Activated effector memory CD4-positive, alpha-beta T cell treated with Interleukin-2 at 50 U/mL for 16 hours (primary cell): ENCODE measurements around the gene CYB561D2.

Source experiments
- DNase-seq: peaks from one replicate; pipeline ENCODE4 v3.0.0-alpha.2; 2020

Gene CYB561D2

GRCh38 chr3:50323614-50324199 is 27.0 kb upstream of the CYB561D2 start:
- no peak for DNase-seq

- peak; percentile 47 for DNase-seq
These were observed 26.1 kb upstream of the CYB561D2 start for GRCh38 chr3:50324351-50325112.

GRCh38 chr3:50325113-50325480 is 25.6 kb upstream of the CYB561D2 start:
- DNase-seq, result no peak

GRCh38 chr3:50325497-50326181 is 25.0 kb upstream of the CYB561D2 start:
- DNase-seq, result no peak

- DNase-seq, result no peak
These were observed 24.5 kb upstream of the CYB561D2 start for GRCh38 chr3:50326182-50326541.

- DNase-seq, result no peak
These were observed 23.5 kb upstream of the CYB561D2 start for GRCh38 chr3:50327129-50327528.

- peak; percentile 92 for DNase-seq
These were observed 22.5 kb upstream of the CYB561D2 start, which contains the start of gene TUSC2 for GRCh38 chr3:50327943-50328691. Gene TUSC2, minus strand, starts transcription at chr3:50328223. Its CDS starts 124 bp downstream, at chr3:50328099.

- no peak for DNase-seq
These were observed 20.3 kb upstream of the CYB561D2 start for GRCh38 chr3:50330330-50330729.

- DNase-seq, result no peak
These were observed 19.2 kb upstream of the CYB561D2 start for GRCh38 chr3:50331364-50331907.

- no peak for DNase-seq
These were observed 16.8 kb upstream of the CYB561D2 start for GRCh38 chr3:50333744-50334328.

- no peak for DNase-seq
These were observed 16.2 kb upstream of the CYB561D2 start for GRCh38 chr3:50334339-50335075.

- no peak for DNase-seq
These were observed 14.0 kb upstream of the CYB561D2 start for GRCh38 chr3:50336452-50337174.

- peak; percentile 89 for DNase-seq
These were observed 13.3 kb upstream of the CYB561D2 start for GRCh38 chr3:50337175-50337861.

GRCh38 chr3:50338965-50339364 is 11.7 kb upstream of the CYB561D2 start:
- no peak for DNase-seq

GRCh38 chr3:50339485-50340146 is 11.0 kb upstream of the CYB561D2 start:
- DNase-seq, result no peak

GRCh38 chr3:50340147-50340447 is 10.6 kb upstream of the CYB561D2 start:
- no peak for DNase-seq

- peak; percentile 55 for DNase-seq
These were observed 10.0 kb upstream of the CYB561D2 start, which contains the start of gene RASSF1 for GRCh38 chr3:50340448-50341329. Gene RASSF1, minus strand, starts transcription at chr3:50340836. Its CDS starts 31 bp downstream, at chr3:50340805.

- no peak for DNase-seq
These were observed 9.1 kb upstream of the CYB561D2 start for GRCh38 chr3:50341537-50341936.
